OCI-LY3 (cell line): ENCODE measurements around the gene TAMALIN.

Experiments used
- CTCF ChIP-seq: fragments of 200-600, 300-600 bp; sonication (generic); IDR thresholded peaks from 2 replicates; pipeline ENCODE4 v1.5.1; 2014; ENCODE audit warnings: antibody characterized with exemption, low read length, low read depth
- EZH2phosphoT487 ChIP-seq: fragments of 200-600 bp; shearing (Covaris generic); IDR thresholded peaks from 2 replicates; pipeline ENCODE4 v1.6.1; 2018; ENCODE audit warnings: antibody characterized with exemption, mixed run types, low read depth

GRCh38 chr12:51980809-51981127, 26.0 kb upstream of the TAMALIN start:
- TF ChIP-seq CTCF: no peak
- no peak for TF ChIP-seq EZH2phosphoT487
